GM12878 (cell line): ENCODE results near the gene KATNA1. TPM values are rescaled to one million over a fixed set of nuclear protein-coding genes. Genes with fewer than 3 reads are reported as not detected.
"Not testable (repeated sequence)": the region's sequence is repeated elsewhere in the genome, so short reads cannot be mapped to it uniquely, and the experiment has no call there.

Experiments
- ATAC-seq: fragments of 200-7000 bp; cut with Tn5 transposase; 3 replicates; pipeline ENCODE4 v1.9.1; 2020; ENCODE audit warnings: mild to moderate bottlenecking, moderate library complexity
- BruUV-seq: library from RNA; stranded (reverse); fragments of 400-500 nt; replicated peaks from 2 replicates; lab custom pipeline; 2021; lab: Mats Ljungman, UMichigan
- CTCF ChIA-PET: fragments of 300-600 bp; sonication (Branson Sonifier 250); formaldehyde crosslinking; extraction: SDS; loops from one replicate; lab custom pipeline; 2021; ENCODE audit warnings: inconsistent platforms; lab: Yijun Ruan, JAX
- POLR2A ChIA-PET: fragments of 350-600 bp; formaldehyde crosslinking; extraction: SDS; loops from one replicate; lab custom pipeline; 2021; ENCODE audit warnings: inconsistent platforms; lab: Charles Lee
- RAD21 ChIA-PET: fragments of 300-600 bp; sonication (Branson Sonifier 250); formaldehyde crosslinking; loops from one replicate; lab custom pipeline; 2023; ENCODE audit warnings: antibody characterized with exemption; ENCODE audit not compliant: unreplicated experiment; lab: Charles Lee
- SMC1A ChIA-PET: fragments of 300-600 bp; sonication (Branson Sonifier 250); formaldehyde crosslinking; loops from one replicate; lab custom pipeline; 2023; ENCODE audit not compliant: unreplicated experiment, uncharacterized antibody; lab: Charles Lee
- DNase-seq: peaks from one replicate; pipeline ENCODE4 v3.0.0-alpha.2; 2011; ENCODE audit warnings: low read depth, low spot score
- FAIRE-seq: peaks from 3 replicates; lab custom pipeline; 2011; peaks lifted over from hg19 to GRCh38; lab: Jason Lieb, UNC
- H2AFZ ChIP-seq: 2 replicates; pipeline ENCODE4 v1.6.0; 2011; ENCODE audit warnings: low read depth, low read length, control low read depth; ENCODE audit not compliant: control insufficient read depth
- H3K27ac ChIP-seq: 2 replicates; pipeline ENCODE4 v1.5.1; 2011; ENCODE audit warnings: control low read depth; ENCODE audit not compliant: control insufficient read depth, insufficient read depth
- H3K27me3 ChIP-seq, 2 experiments: replicated peaks in 1 of 2; 2 replicates each; pipeline versions ENCODE4 v1.6.0 to v1.6.1; 2011; ENCODE audit warnings: low read length in 1 of 2; ENCODE audit not compliant: control insufficient read depth in 2 of 2, insufficient read depth in 2 of 2
- H3K36me3 ChIP-seq, 2 experiments: 2 replicates each; pipeline ENCODE4 v1.5.1; 2011; ENCODE audit warnings: low read length in 1 of 2; ENCODE audit not compliant: control insufficient read depth in 2 of 2, insufficient read depth in 2 of 2
- H3K4me1 ChIP-seq: 2 replicates; pipeline ENCODE4 v1.6.1; 2011; ENCODE audit warnings: mild to moderate bottlenecking, low read length, moderate library complexity, mixed read lengths; ENCODE audit not compliant: control insufficient read depth, insufficient read depth
- H3K4me2 ChIP-seq: 2 replicates; pipeline ENCODE4 v1.6.0; 2011; ENCODE audit warnings: control low read depth; ENCODE audit not compliant: control insufficient read depth, insufficient read depth
- H3K4me3 ChIP-seq: fragments of 200-600 bp; sonication (generic); 2 replicates; pipeline ENCODE4 v1.5.1; 2016
- H3K79me2 ChIP-seq: 2 replicates; pipeline ENCODE4 v1.6.0; 2011; ENCODE audit warnings: low read length; ENCODE audit not compliant: control insufficient read depth, insufficient read depth
- H3K9ac ChIP-seq: 2 replicates; pipeline ENCODE4 v1.8.0; 2011; ENCODE audit warnings: low read length, control low read depth, mixed read lengths; ENCODE audit not compliant: control insufficient read depth, insufficient read depth
- H3K9me3 ChIP-seq: replicated peaks from 3 replicates; pipeline ENCODE4 v1.5.1; 2011; ENCODE audit warnings: mild to moderate bottlenecking, low read length; ENCODE audit not compliant: control insufficient read depth, insufficient read depth
- H4K20me1 ChIP-seq: 2 replicates; pipeline ENCODE4 v1.6.0; 2011; ENCODE audit not compliant: control insufficient read depth, insufficient read depth
- ETV6 ChIP-seq, 2 experiments: fragments of 450-650 bp in 1 of 2; IDR thresholded peaks in 1 of 2; conservative IDR thresholded peaks in 1 of 2; 2 replicates each; pipeline ENCODE4 v1.6.1; 2014; ENCODE audit warnings: antibody characterized with exemption in 1 of 2, borderline replicate concordance in 1 of 2, low read depth in 1 of 2, mild to moderate bottlenecking in 1 of 2, moderate library complexity in 1 of 2
- IKZF1 ChIP-seq: fragments of 450-650 bp; conservative IDR thresholded peaks from 2 replicates; pipeline ENCODE4 v1.6.1; 2017; ENCODE audit warnings: antibody characterized with exemption, mild to moderate bottlenecking
- NR2F1 ChIP-seq: fragments of 450-650 bp; conservative IDR thresholded peaks from 2 replicates; pipeline ENCODE4 v1.6.1; 2017; ENCODE audit warnings: mild to moderate bottlenecking
- RAD21 ChIP-seq: IDR thresholded peaks from 2 replicates; pipeline ENCODE4 v1.6.1; 2011; ENCODE audit warnings: mild to moderate bottlenecking, low read depth, low read length, moderate library complexity; ENCODE audit not compliant: insufficient read depth
- whole genome bisulfite sequencing: methylation state at CpG from one replicate; pipeline ENCODE4 v1.1.6; 2016; ENCODE audit warnings: low lambda C conversion rate; ENCODE audit not compliant: insufficient replicate concordance, insufficient coverage; ENCODE audit errors: missing lambda C conversion rate; 5-methylcytosine and 5-hydroxymethylcytosine counted together
- in situ Hi-C: fragments of 300-500 bp; cut with MboI; formaldehyde crosslinking; loops from 9 replicates; pipeline ENCODE4 v1.14.3; 2018; ENCODE audit warnings: mixed read lengths
- intact Hi-C: fragments of 100-400 bp; cut with micrococcal nuclease; formaldehyde crosslinking; loops from one replicate; pipeline ENCODE4 v1.14.2; 2022; ENCODE audit not compliant: unreplicated experiment
- polyA plus RNA-seq, 11 experiments: library from polyadenylated mRNA; depleted of rRNA in 4 of 11; unstranded in 6 of 11; stranded (reverse) in 5 of 11; fragments of >200 nt; fragmentation: Nextera tagmentation in 4 of 11; fragmentation: Illumina TruSeq in 1 of 11; extraction: Ambion mirVana in 4 of 11; extraction: Trizol in 1 of 11; gene quantifications; 1 replicate in 1 of 11; 2 replicates in 10 of 11; pipeline versions ENCODE4 v1.2.1 to v1.2.3, GENCODE V29; 2011 to 2016; ENCODE audit warnings: inconsistent platforms in 2 of 11, missing spikeins in 2 of 11, low read depth in 1 of 11
- total RNA-seq, 4 experiments: library from RNA; depleted of rRNA in 3 of 4; stranded (reverse); fragments of >200 nt in 3 of 4; fragmentation: Illumina TruSeq in 1 of 4; extraction: Trizol in 1 of 4; gene quantifications; 2 replicates each; pipeline versions ENCODE4 v1.2.1 to v1.2.3, GENCODE V29; 2013 to 2021
- TF ChIP-seq, protein P1 (sequence below): fragments of 450-650 bp; IDR thresholded peaks from 2 replicates; pipeline ENCODE4 v1.6.1; 2017; ENCODE audit warnings: antibody characterized with exemption, mild to moderate bottlenecking, moderate library complexity
- TF ChIP-seq, protein P2 (sequence below): fragments of 150-350 bp; IDR thresholded peaks from 2 replicates; pipeline ENCODE4 v1.6.1; 2016; ENCODE audit warnings: low read depth, low read length

The KATNA1 gene
- total and polyA plus RNA-seq, 10 of the 15 experiments (the other 5 are each of a cell fraction or from before 2014, with no cell fraction given) = 15.4 to 35.3 (median 25.1) TPM

- TF ChIP-seq, protein P1, sequence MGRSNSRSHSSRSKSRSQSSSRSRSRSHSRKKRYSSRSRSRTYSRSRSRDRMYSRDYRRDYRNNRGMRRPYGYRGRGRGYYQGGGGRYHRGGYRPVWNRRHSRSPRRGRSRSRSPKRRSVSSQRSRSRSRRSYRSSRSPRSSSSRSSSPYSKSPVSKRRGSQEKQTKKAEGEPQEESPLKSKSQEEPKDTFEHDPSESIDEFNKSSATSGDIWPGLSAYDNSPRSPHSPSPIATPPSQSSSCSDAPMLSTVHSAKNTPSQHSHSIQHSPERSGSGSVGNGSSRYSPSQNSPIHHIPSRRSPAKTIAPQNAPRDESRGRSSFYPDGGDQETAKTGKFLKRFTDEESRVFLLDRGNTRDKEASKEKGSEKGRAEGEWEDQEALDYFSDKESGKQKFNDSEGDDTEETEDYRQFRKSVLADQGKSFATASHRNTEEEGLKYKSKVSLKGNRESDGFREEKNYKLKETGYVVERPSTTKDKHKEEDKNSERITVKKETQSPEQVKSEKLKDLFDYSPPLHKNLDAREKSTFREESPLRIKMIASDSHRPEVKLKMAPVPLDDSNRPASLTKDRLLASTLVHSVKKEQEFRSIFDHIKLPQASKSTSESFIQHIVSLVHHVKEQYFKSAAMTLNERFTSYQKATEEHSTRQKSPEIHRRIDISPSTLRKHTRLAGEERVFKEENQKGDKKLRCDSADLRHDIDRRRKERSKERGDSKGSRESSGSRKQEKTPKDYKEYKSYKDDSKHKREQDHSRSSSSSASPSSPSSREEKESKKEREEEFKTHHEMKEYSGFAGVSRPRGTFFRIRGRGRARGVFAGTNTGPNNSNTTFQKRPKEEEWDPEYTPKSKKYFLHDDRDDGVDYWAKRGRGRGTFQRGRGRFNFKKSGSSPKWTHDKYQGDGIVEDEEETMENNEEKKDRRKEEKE = no peak
- no peak for TF ChIP-seq NR2F1
- TF ChIP-seq ETV6 (conservative IDR thresholded peaks at IDR 0.05 in 1 of 2, IDR thresholded peaks at IDR 0.05 in 1 of 2; ENCODE audit: borderline replicate concordance in 1 of 2, low read depth in 1 of 2) = no peak
- TF ChIP-seq, protein P2, sequence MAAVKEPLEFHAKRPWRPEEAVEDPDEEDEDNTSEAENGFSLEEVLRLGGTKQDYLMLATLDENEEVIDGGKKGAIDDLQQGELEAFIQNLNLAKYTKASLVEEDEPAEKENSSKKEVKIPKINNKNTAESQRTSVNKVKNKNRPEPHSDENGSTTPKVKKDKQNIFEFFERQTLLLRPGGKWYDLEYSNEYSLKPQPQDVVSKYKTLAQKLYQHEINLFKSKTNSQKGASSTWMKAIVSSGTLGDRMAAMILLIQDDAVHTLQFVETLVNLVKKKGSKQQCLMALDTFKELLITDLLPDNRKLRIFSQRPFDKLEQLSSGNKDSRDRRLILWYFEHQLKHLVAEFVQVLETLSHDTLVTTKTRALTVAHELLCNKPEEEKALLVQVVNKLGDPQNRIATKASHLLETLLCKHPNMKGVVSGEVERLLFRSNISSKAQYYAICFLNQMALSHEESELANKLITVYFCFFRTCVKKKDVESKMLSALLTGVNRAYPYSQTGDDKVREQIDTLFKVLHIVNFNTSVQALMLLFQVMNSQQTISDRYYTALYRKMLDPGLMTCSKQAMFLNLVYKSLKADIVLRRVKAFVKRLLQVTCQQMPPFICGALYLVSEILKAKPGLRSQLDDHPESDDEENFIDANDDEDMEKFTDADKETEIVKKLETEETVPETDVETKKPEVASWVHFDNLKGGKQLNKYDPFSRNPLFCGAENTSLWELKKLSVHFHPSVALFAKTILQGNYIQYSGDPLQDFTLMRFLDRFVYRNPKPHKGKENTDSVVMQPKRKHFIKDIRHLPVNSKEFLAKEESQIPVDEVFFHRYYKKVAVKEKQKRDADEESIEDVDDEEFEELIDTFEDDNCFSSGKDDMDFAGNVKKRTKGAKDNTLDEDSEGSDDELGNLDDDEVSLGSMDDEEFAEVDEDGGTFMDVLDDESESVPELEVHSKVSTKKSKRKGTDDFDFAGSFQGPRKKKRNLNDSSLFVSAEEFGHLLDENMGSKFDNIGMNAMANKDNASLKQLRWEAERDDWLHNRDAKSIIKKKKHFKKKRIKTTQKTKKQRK = no peak
- TF ChIP-seq RAD21 = no peak
- TF ChIP-seq IKZF1 = no peak
Measured at GRCh38 chr6:149683256-149683859, 34.8 kb upstream of the KATNA1 start (continued).

DNA sequence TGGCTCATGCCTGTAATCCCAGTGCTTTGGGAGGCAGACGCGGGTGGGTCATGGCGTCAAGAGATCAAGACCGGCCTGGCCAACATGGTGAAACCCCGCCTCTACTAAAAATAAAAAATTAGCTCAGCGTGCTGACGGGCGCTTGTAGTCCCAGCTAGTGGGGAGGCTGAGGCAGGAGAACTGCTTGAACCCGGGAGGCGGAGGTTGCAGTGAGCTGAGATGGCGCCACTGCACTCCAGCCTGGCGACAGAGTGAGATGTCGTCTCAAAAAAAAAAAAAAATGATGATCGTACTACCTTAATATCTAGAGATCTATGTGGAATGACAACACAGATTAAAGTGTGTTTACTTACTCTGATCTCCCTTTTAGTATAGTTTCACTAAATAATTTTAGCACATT lies 33.3 kb upstream of the KATNA1 start:
- ATAC-seq, H3K9ac ChIP-seq, H4K20me1 ChIP-seq, BruUV-seq, H3K4me2 ChIP-seq, FAIRE-seq, intact Hi-C loops, H3K9me3 ChIP-seq, RAD21 ChIA-PET, H3K79me2 ChIP-seq, CTCF ChIA-PET, H3K27me3 ChIP-seq, H3K27ac ChIP-seq, DNase-seq, in situ Hi-C loops, H3K4me1 ChIP-seq, H3K4me3 ChIP-seq, SMC1A ChIA-PET, H2AFZ ChIP-seq: not testable (repeated sequence)
- WGBS = 99% methylated on average over 12 of the region's 14 CpGs
- POLR2A ChIA-PET = interaction anchor here (0.6 kb wide), 1 partner anchor 87 kb away, joined by 4 read pairs; no protein-coding TSS in a partner anchor
- H3K36me3 ChIP-seq = peaks cover 12 to 13% of the 10 kb centered on the region in 2 experiments
